Measurements from ENCODE around the gene LEF1.
A peak's percentile ranks its signal among the peaks of the same experiment; 100 is the strongest.

The LEF1 gene

GRCh38 chr4:108180513-108180912, 11.8 kb upstream of the LEF1 start:
- no peaks in the 10 kb centered on the region for H3K27me3 ChIP-seq (ENCODE audit: control insufficient read depth, insufficient read depth, low read length, poor library complexity, severe bottlenecking)
- H3K36me3 ChIP-seq (ENCODE audit: control insufficient read depth, insufficient read depth, low read length), result no peaks in the 10 kb centered on the region
- H3K9me3 ChIP-seq (ENCODE audit: control insufficient read depth, low read length), result no peaks in the 10 kb centered on the region
- no peak overlapping the region for H3K4me3 ChIP-seq (ENCODE audit: insufficient read depth, low read depth, low read length)
- whole genome bisulfite sequencing, 2 experiments, result 86 to 88% methylated on average over 1 of the region's 1 CpG
- no peaks in the 10 kb centered on the region for H3K4me1 ChIP-seq (ENCODE audit: control insufficient read depth, insufficient read depth, low read length)
- no peak overlapping the region for H3K27ac ChIP-seq (ENCODE audit: insufficient read depth, low read depth, low read length, poor library complexity, severe bottlenecking)

GRCh38 chr4:108175966-108176365, 7.2 kb upstream of the LEF1 start:
- Histone ChIP-seq H3K9me3 (ENCODE audit: control insufficient read depth, low read length) (no peaks in the 10 kb centered on the region), H3K27ac (ENCODE audit: insufficient read depth, low read depth, low read length, poor library complexity, severe bottlenecking) (no peak overlapping the region), H3K4me1 (ENCODE audit: control insufficient read depth, insufficient read depth, low read length) (peaks cover 17% of the 10 kb centered on the region), H3K27me3 (ENCODE audit: control insufficient read depth, insufficient read depth, low read length, poor library complexity, severe bottlenecking) (peaks cover 39% of the 10 kb centered on the region), H3K36me3 (ENCODE audit: control insufficient read depth, insufficient read depth, low read length) (no peaks in the 10 kb centered on the region), H3K4me3 (ENCODE audit: insufficient read depth, low read depth, low read length) (no peak overlapping the region)
- WGBS, 2 experiments, result 90 to 93% methylated on average over 3 of the region's 3 CpGs

GRCh38 chr4:108174856-108175255, 6.1 kb upstream of the LEF1 start:
- no peaks in the 10 kb centered on the region for H3K9me3 ChIP-seq (ENCODE audit: control insufficient read depth, low read length)
- H3K27me3 ChIP-seq (ENCODE audit: control insufficient read depth, insufficient read depth, low read length, poor library complexity, severe bottlenecking), result peaks cover 50% of the 10 kb centered on the region
- peaks cover 28% of the 10 kb centered on the region for H3K4me1 ChIP-seq (ENCODE audit: control insufficient read depth, insufficient read depth, low read length)
- no peaks in the 10 kb centered on the region for H3K36me3 ChIP-seq (ENCODE audit: control insufficient read depth, insufficient read depth, low read length)
- H3K27ac ChIP-seq (ENCODE audit: insufficient read depth, low read depth, low read length, poor library complexity, severe bottlenecking), result no peak overlapping the region
- H3K4me3 ChIP-seq (ENCODE audit: insufficient read depth, low read depth, low read length), result no peak overlapping the region

- Histone ChIP-seq H3K9me3 (ENCODE audit: control insufficient read depth, low read length) (no peaks in the 10 kb centered on the region), H3K4me1 (ENCODE audit: control insufficient read depth, insufficient read depth, low read length) (peaks cover 34% of the 10 kb centered on the region), H3K36me3 (ENCODE audit: control insufficient read depth, insufficient read depth, low read length) (no peaks in the 10 kb centered on the region), H3K4me3 (ENCODE audit: insufficient read depth, low read depth, low read length) (peak overlapping the region; percentile 51), H3K27me3 (ENCODE audit: control insufficient read depth, insufficient read depth, low read length, poor library complexity, severe bottlenecking) (peaks cover 59% of the 10 kb centered on the region), H3K27ac (ENCODE audit: insufficient read depth, low read depth, low read length, poor library complexity, severe bottlenecking) (peak overlapping the region; percentile 68)
- 69 to 74% methylated on average over 11 of the region's 11 CpGs for WGBS, 2 experiments
Observed at GRCh38 chr4:108173599-108174057, 4.9 kb upstream of the LEF1 start.

GRCh38 chr4:108172753-108173598, 4.2 kb upstream of the LEF1 start:
- Histone ChIP-seq H3K36me3 (ENCODE audit: control insufficient read depth, insufficient read depth, low read length) (no peaks in the 10 kb centered on the region), H3K4me3 (ENCODE audit: insufficient read depth, low read depth, low read length) (peak overlapping the region; percentile 51), H3K27ac (ENCODE audit: insufficient read depth, low read depth, low read length, poor library complexity, severe bottlenecking) (peak overlapping the region; percentile 68), H3K27me3 (ENCODE audit: control insufficient read depth, insufficient read depth, low read length, poor library complexity, severe bottlenecking) (peaks cover 59% of the 10 kb centered on the region), H3K9me3 (ENCODE audit: control insufficient read depth, low read length) (no peaks in the 10 kb centered on the region), H3K4me1 (ENCODE audit: control insufficient read depth, insufficient read depth, low read length) (peaks cover 34% of the 10 kb centered on the region)
- 0 to 1% methylated on average over 77 of the region's 77 CpGs for WGBS, 2 experiments

- Histone ChIP-seq H3K36me3 (ENCODE audit: control insufficient read depth, insufficient read depth, low read length) (no peaks in the 10 kb centered on the region), H3K4me1 (ENCODE audit: control insufficient read depth, insufficient read depth, low read length) (peaks cover 34% of the 10 kb centered on the region), H3K27me3 (ENCODE audit: control insufficient read depth, insufficient read depth, low read length, poor library complexity, severe bottlenecking) (peaks cover 60% of the 10 kb centered on the region), H3K9me3 (ENCODE audit: control insufficient read depth, low read length) (no peaks in the 10 kb centered on the region), H3K27ac (ENCODE audit: insufficient read depth, low read depth, low read length, poor library complexity, severe bottlenecking) (peak overlapping the region; percentile 58), H3K4me3 (ENCODE audit: insufficient read depth, low read depth, low read length) (peak overlapping the region; percentile 51)
- WGBS, 2 experiments, result 0 to 1% methylated on average over 39 to 43 of the region's 43 CpGs
Observed at GRCh38 chr4:108172231-108172752, 3.6 kb upstream of the LEF1 start.

GRCh38 chr4:108171339-108172230, 2.9 kb upstream of the LEF1 start:
- Histone ChIP-seq H3K27ac (ENCODE audit: insufficient read depth, low read depth, low read length, poor library complexity, severe bottlenecking) (peak overlapping the region; percentile 58), H3K4me3 (ENCODE audit: insufficient read depth, low read depth, low read length) (peak overlapping the region; percentile 51), H3K36me3 (ENCODE audit: control insufficient read depth, insufficient read depth, low read length) (no peaks in the 10 kb centered on the region), H3K27me3 (ENCODE audit: control insufficient read depth, insufficient read depth, low read length, poor library complexity, severe bottlenecking) (peaks cover 63% of the 10 kb centered on the region), H3K4me1 (ENCODE audit: control insufficient read depth, insufficient read depth, low read length) (peaks cover 34% of the 10 kb centered on the region), H3K9me3 (ENCODE audit: control insufficient read depth, low read length) (no peaks in the 10 kb centered on the region)
- WGBS, 2 experiments, result 0 to 1% methylated on average over 52 of the region's 52 CpGs

- Histone ChIP-seq H3K36me3 (ENCODE audit: control insufficient read depth, insufficient read depth, low read length) (no peaks in the 10 kb centered on the region), H3K27me3 (ENCODE audit: control insufficient read depth, insufficient read depth, low read length, poor library complexity, severe bottlenecking) (peaks cover 70% of the 10 kb centered on the region), H3K27ac (ENCODE audit: insufficient read depth, low read depth, low read length, poor library complexity, severe bottlenecking) (peak overlapping the region; percentile 26), H3K9me3 (ENCODE audit: control insufficient read depth, low read length) (no peaks in the 10 kb centered on the region), H3K4me1 (ENCODE audit: control insufficient read depth, insufficient read depth, low read length) (peaks cover 38% of the 10 kb centered on the region), H3K4me3 (ENCODE audit: insufficient read depth, low read depth, low read length) (peak overlapping the region; percentile 51)
- WGBS, 2 experiments, result 0 to 1% methylated on average over 8 of the region's 8 CpGs
Observed at GRCh38 chr4:108170631-108171338, 2.1 kb upstream of the LEF1 start.

- Histone ChIP-seq H3K27ac (ENCODE audit: insufficient read depth, low read depth, low read length, poor library complexity, severe bottlenecking) (no peak overlapping the region), H3K27me3 (ENCODE audit: control insufficient read depth, insufficient read depth, low read length, poor library complexity, severe bottlenecking) (peaks cover 76% of the 10 kb centered on the region), H3K4me3 (ENCODE audit: insufficient read depth, low read depth, low read length) (peak overlapping the region; percentile 94), H3K36me3 (ENCODE audit: control insufficient read depth, insufficient read depth, low read length) (no peaks in the 10 kb centered on the region), H3K9me3 (ENCODE audit: control insufficient read depth, low read length) (no peaks in the 10 kb centered on the region), H3K4me1 (ENCODE audit: control insufficient read depth, insufficient read depth, low read length) (peaks cover 41% of the 10 kb centered on the region)
- WGBS, 2 experiments, result 7 to 11% methylated on average over 7 to 8 of the region's 8 CpGs
Observed at GRCh38 chr4:108169664-108170063, 932 bp upstream of the LEF1 start.
